ENCODE data around the gene LATS1.

GRCh38 chr6:149714442-149714841 lies 3.5 kb downstream of the LATS1 start:
- TF ChIP-seq CTCF (IDR thresholded peaks at IDR 0.05; ENCODE audit: insufficient read depth, low read depth, low read length): no peak
- TF ChIP-seq EZH2 (IDR thresholded peaks at IDR 0.05; ENCODE audit: insufficient read depth, low read length): no peak
